HEK293T (cell line): ENCODE results near the gene USP13.

ENCODE experiments used
- ARNT ChIP-seq: fragments of 450-650 bp; IDR thresholded peaks from 2 replicates; pipeline ENCODE4 v1.6.1; 2017; ENCODE audit warnings: mild to moderate bottlenecking
- BHLHE40 ChIP-seq: fragments of 450-650 bp; IDR thresholded peaks from 2 replicates; pipeline ENCODE4 v1.6.1; 2016; ENCODE audit warnings: mild to moderate bottlenecking, moderate library complexity, borderline replicate concordance
- ELF4 ChIP-seq: fragments of 450-650 bp; IDR thresholded peaks from 2 replicates; pipeline ENCODE4 v1.6.1; 2017; ENCODE audit warnings: antibody characterized with exemption
- FOXA1 ChIP-seq: fragments of 450-650 bp; IDR thresholded peaks from 2 replicates; pipeline ENCODE4 v1.6.1; 2016; ENCODE audit warnings: mild to moderate bottlenecking
- FOXK2 ChIP-seq: fragments of 450-650 bp; IDR thresholded peaks from 2 replicates; pipeline ENCODE4 v1.6.1; 2016; ENCODE audit warnings: mild to moderate bottlenecking
- FOXM1 ChIP-seq: fragments of 450-650 bp; IDR thresholded peaks from 2 replicates; pipeline ENCODE4 v1.6.1; 2017; ENCODE audit warnings: mild to moderate bottlenecking, borderline replicate concordance
- HDGF ChIP-seq: fragments of 450-650 bp; IDR thresholded peaks from 2 replicates; pipeline ENCODE4 v1.6.1; 2017; ENCODE audit warnings: antibody characterized with exemption, borderline replicate concordance
- L3MBTL2 ChIP-seq: fragments of 450-650 bp; conservative IDR thresholded peaks from 2 replicates; pipeline ENCODE4 v1.6.1; 2016; ENCODE audit warnings: mild to moderate bottlenecking
- LEF1 ChIP-seq: fragments of 450-650 bp; IDR thresholded peaks from 2 replicates; pipeline ENCODE4 v1.6.1; 2017; ENCODE audit warnings: mild to moderate bottlenecking, borderline replicate concordance
- NFRKB ChIP-seq: fragments of 450-650 bp; IDR thresholded peaks from 2 replicates; pipeline ENCODE4 v1.6.1; 2016; ENCODE audit warnings: mild to moderate bottlenecking, moderate library complexity
- SP1 ChIP-seq: fragments of 450-650 bp; IDR thresholded peaks from 2 replicates; pipeline ENCODE4 v1.6.1; 2017
- SUZ12 ChIP-seq: fragments of 450-650 bp; IDR thresholded peaks from 2 replicates; pipeline ENCODE4 v1.6.1; 2016; ENCODE audit warnings: mild to moderate bottlenecking
- TARDBP ChIP-seq: fragments of 450-650 bp; IDR thresholded peaks from 2 replicates; pipeline ENCODE4 v1.6.1; 2016

GRCh38 chr3:179701176-179701827 is 48.5 kb downstream of the USP13 start:
- TF ChIP-seq SUZ12 (no peak), SP1 (no peak), TARDBP (no peak), L3MBTL2 (no peak), FOXM1 (no peak), FOXK2 (no peak), FOXA1 (no peak), NFRKB (no peak), BHLHE40 (no peak), ARNT (no peak), ELF4 (no peak), HDGF (no peak), LEF1 (no peak)
